Lower leg skin (tissue), 3 donors: ENCODE measurements around the gene ADGRA1.

Source experiments
- POLR2A ChIP-seq, 2 donors: fragments of 450-650 bp; IDR thresholded peaks; one replicate each; pipeline ENCODE4 v1.6.1; 2016 to 2017; ENCODE audit warnings: antibody characterized with exemption in 2 of 2, mild to moderate bottlenecking in 1 of 2, moderate library complexity in 1 of 2
- TF ChIP-seq, protein P1 (sequence below), 3 donors: fragments of 450-650 bp; IDR thresholded peaks; one replicate each; pipeline ENCODE4 v1.5.1; 2016; ENCODE audit warnings: antibody characterized with exemption in 3 of 3, mild to moderate bottlenecking in 3 of 3, moderate library complexity in 2 of 3

DNA sequence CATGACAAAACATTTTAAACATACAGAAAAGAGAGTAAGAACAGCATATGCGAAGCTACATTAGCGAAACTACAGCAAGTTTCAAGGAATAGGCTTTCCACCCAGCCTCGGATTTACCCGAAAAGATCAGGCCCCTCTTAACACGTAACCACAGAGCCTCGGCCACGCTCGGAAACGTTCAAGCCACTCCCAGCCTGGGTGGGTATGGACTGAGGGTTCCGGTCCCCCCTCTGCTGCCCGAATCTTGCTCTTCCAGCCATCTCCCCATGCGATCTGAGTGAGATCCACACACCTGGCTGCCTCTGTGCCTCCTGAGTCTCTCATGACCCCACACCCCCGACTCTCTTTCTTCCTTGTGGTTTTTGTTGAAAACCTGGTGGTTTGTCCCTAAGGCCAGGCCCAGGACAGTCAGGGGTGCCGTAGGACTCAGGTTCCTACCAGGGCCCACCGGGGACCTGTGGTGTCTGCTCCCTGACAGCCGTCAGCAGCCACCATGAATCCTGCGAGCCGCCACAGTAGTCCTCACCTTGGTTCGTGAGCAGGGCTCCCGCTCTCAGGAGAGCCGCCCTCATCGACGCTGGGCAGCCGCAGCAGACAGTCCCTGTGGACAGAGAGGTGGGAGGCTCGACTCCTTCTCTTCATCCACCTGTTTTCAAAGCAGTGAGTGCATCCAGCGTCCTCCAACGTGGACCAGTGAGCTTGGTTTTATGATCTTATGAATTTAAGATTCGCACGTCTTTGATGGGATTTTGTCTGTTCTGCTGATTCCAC lies 90.8 kb downstream of the ADGRA1 start:
- TF ChIP-seq, protein P1, sequence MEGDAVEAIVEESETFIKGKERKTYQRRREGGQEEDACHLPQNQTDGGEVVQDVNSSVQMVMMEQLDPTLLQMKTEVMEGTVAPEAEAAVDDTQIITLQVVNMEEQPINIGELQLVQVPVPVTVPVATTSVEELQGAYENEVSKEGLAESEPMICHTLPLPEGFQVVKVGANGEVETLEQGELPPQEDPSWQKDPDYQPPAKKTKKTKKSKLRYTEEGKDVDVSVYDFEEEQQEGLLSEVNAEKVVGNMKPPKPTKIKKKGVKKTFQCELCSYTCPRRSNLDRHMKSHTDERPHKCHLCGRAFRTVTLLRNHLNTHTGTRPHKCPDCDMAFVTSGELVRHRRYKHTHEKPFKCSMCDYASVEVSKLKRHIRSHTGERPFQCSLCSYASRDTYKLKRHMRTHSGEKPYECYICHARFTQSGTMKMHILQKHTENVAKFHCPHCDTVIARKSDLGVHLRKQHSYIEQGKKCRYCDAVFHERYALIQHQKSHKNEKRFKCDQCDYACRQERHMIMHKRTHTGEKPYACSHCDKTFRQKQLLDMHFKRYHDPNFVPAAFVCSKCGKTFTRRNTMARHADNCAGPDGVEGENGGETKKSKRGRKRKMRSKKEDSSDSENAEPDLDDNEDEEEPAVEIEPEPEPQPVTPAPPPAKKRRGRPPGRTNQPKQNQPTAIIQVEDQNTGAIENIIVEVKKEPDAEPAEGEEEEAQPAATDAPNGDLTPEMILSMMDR (IDR thresholded peaks at IDR 0.05), result no peak
- TF ChIP-seq POLR2A (IDR thresholded peaks at IDR 0.05), result no peak
